Fibroblast of the conjunctiva (primary cell): ENCODE results near the gene ECM1.

Source experiments
- DNase-seq: peaks from one replicate; pipeline ENCODE4 v3.0.0-alpha.2; 2010; ENCODE audit warnings: low read depth

ECM1 gene

DNA sequence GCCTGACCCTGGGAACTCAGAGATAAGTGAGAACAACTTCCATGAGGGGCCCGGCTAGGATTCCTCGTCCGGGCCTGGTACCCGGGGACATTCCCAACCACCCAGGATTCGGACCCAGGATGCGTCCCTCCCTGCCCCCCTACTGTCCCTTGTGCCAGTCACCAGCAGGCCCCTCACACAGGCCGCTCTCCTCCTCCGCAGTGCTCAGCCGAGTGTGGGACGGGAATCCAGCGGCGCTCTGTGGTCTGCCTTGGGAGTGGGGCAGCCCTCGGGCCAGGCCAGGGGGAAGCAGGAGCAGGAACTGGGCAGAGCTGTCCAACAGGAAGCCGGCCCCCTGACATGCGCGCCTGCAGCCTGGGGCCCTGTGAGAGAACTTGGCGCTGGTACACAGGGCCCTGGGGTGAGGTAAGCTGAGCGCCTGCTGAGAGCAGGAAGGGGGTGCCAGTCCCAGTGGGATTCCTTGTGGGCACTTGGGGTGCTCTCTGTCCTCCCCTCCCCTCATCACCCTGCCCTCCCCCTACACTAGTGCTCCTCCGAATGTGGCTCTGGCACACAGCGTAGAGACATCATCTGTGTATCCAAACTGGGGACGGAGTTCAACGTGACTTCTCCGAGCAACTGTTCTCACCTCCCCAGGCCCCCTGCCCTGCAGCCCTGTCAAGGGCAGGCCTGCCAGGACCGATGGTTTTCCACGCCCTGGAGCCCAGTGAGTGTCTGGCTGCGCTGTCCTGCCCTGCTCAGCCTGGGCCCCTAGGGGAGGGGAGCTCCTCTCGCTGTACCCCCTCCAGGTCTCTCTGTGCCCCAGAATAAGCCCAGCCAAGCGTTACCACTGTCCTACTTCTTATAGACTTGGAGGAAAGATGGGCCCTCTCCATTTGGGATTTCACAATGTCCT is 51.1 kb downstream of the ECM1 start:
- no peak for DNase-seq

DNA sequence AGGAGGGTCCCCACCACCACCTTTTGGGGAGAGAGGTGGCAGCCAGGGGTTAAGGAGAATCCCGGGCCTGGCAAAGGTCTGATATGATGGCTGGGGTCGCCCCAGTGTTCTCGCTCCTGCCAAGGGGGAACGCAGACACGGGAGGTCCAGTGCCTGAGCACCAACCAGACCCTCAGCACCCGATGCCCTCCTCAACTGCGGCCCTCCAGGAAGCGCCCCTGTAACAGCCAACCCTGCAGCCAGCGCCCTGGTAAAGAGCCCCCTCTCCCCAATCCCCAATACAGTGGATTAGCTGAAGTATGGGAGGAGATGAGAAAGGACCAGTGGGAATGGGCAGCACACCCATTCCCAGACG is 51.7 kb downstream of the ECM1 start:
- no peak for DNase-seq

DNA sequence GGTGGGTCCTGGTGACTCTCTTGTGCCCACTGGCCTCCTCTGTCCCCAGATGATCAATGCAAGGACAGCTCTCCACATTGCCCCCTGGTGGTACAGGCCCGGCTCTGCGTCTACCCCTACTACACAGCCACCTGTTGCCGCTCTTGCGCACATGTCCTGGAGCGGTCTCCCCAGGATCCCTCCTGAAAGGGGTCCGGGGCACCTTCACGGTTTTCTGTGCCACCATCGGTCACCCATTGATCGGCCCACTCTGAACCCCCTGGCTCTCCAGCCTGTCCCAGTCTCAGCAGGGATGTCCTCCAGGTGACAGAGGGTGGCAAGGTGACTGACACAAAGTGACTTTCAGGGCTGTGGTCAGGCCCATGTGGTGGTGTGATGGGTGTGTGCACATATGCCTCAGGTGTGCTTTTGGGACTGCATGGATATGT is 52.1 kb downstream of the ECM1 start:
- DNase-seq: no peak

DNA sequence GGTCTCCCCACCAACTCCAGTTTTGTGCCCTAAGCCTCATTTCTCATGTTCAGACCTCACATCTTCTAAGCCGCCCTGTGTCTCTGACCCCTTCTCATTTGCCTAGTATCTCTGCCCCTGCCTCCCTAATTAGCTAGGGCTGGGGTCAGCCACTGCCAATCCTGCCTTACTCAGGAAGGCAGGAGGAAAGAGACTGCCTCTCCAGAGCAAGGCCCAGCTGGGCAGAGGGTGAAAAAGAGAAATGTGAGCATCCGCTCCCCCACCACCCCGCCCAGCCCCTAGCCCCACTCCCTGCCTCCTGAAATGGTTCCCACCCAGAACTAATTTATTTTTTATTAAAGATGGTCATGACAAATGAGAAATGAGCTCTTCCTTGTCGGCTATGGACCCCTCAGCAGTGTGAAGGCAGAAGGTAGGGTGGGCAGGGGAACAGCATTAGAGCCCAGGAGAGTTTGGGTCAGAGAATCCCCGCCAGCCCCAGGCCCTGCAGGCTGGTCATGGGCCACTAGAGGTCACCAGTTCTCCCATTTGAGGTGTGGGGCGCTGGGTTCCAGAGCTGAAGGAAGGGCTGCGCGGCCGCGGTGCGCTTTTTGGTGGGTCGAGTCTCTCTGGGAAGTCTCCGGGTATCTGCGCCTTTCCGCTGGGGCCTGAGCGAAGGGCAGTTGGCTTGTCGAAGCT is 52.8 kb downstream of the ECM1 start:
- DNase-seq: no peak

DNA sequence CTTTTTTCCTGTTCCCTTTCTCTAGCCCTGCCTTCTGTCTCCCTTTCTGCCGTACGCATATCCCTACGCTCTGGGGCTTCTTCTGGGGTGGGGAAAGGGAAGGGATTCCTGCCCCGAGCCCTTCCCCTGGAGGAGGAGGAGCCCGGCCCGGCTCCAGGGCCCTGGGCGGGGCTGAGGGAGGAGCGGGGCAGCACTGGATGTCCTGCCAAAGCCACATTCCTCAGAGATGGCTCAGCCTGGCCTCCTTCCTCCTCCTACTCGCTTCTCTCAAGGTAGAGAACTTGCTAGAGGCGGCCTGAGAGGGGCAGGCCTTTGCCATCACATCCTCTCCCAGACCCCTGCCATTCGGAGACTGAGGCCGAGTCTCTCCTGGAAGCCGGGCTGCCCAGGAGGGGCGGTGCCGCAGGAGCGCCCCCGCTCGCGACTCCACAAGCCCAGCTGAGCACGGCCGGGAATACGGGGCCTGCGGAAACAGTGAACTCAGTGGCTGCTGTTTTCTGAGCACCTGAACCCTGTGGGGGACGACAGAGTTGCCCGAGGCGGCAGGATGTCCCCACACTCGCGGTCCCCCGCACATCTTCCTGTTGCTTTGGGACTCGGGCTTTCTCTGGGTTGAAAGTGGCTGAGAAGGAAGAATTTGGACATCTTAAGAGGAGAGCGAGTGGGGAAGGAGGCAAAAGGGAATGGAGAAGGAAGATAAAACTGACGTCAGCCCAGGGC is 53.5 kb downstream of the ECM1 start:
- DNase-seq: peak; percentile 99

DNA sequence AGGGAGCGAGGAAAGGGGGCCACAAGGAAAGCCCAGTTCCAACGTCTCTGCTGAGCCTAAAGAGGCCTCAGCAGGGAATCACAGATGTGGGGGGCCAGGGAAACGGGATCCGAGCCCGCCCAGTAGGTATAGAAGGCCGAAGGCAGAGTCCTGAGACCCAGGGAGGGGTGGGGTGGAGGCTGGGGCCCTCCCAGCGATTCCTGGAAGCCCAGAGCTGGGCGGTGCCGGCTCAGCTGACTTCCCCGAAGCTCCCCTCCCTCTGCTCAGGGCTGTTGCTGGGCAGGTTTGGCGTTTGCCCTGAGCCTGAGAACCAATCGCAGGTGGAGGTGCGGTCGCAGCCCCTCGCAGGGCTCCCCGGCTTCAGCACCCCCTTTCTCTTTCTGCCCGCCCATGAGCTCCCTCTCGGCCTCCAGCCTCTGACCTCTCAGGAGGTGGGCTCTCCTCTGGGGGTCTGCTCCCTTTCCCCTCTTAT is 54.1 kb downstream of the ECM1 start:
- DNase-seq: peak; percentile 95

DNA sequence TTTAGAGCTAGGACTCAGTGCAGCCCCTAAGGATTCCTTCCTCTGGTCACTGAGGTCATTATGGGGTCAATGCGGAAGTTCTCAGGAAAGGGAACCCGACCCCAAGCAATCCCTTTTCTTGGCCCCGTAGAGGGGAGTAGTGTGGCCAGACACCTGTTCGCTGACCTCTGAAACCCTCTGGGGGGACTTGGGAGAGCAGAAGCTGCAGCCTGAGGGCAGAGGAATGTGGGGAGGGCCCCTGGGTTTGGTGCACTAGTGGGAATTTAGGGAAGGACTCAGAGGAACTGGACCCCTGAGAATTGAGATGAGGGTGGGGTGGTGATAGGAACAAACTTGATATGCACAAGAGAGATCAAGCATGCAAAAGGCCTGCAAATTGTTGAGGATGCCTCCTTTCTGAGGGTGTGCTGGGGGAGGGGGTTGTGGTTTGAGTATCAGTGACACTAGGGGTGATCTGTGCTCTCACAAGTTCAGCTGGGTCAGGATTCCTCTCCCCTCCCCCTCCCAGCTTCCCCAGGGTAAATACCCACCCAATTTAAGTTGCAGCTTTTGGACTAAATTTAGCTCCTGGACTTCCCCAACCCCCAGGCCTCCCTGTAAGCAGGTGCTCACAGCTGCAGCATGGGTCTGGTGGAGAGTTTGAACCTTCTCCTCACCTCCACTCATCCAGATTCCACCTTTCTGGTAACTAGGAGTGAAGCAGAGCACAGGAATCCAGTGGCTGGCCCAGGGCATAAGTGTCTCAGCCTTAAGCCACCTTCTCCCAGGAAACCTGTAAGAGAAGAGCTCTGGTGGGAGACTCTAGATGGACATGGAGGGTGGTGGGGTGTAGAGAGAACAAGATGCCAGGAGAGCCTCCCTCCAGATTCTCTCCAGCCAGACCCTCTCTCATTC is 54.8 kb downstream of the ECM1 start:
- DNase-seq: no peak
